ENCODE data around the gene COL2A1. TPM values are rescaled to one million over a fixed set of nuclear protein-coding genes. Genes with fewer than 3 reads are reported as not detected.

COL2A1 gene
- total RNA-seq, 2 donors from 2014 or later: not detected

DNA sequence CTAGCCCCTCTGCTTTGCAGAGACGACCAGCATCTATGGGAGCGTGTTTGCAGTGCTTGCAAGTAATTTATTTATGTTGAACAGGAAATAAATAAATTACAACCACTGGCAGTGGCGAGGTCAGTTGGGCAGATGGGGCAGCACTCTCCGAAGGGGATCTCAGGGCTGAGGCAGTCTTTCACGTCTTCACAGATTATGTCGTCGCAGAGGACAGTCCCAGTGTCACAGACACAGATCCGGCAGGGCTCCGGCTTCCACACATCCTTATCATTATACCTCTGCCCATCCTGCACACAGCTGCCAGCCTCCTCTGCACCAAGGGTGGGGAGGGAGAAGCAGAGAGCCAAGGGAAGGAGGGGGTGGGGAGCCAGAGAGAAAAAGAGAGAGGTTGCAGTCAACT lies 4.5 kb downstream of the COL2A1 start:
- Histone ChIP-seq H3K27me3 (peaks cover 0 to 33% of the 10 kb centered on the region in 2 donors), H3K4me3 (no peak overlapping the region), H3K27ac (no peak overlapping the region), H3K4me1 (peaks cover 42% of the 10 kb centered on the region), H3K36me3 (replicated peaks in 1 of 2; ENCODE audit: insufficient read depth in 1 of 2, low read depth in 2 of 2) (no peaks in the 10 kb centered on the region), H3K9me3 (no peaks in the 10 kb centered on the region)
- no peak for ATAC-seq
- intact Hi-C loops (cut with DNase I): no loop called here
- DNase-seq: no peak
- TF ChIP-seq, protein P1, sequence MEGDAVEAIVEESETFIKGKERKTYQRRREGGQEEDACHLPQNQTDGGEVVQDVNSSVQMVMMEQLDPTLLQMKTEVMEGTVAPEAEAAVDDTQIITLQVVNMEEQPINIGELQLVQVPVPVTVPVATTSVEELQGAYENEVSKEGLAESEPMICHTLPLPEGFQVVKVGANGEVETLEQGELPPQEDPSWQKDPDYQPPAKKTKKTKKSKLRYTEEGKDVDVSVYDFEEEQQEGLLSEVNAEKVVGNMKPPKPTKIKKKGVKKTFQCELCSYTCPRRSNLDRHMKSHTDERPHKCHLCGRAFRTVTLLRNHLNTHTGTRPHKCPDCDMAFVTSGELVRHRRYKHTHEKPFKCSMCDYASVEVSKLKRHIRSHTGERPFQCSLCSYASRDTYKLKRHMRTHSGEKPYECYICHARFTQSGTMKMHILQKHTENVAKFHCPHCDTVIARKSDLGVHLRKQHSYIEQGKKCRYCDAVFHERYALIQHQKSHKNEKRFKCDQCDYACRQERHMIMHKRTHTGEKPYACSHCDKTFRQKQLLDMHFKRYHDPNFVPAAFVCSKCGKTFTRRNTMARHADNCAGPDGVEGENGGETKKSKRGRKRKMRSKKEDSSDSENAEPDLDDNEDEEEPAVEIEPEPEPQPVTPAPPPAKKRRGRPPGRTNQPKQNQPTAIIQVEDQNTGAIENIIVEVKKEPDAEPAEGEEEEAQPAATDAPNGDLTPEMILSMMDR (IDR thresholded peaks at IDR 0.05): no peak
- TF ChIP-seq POLR2A (IDR thresholded peaks at IDR 0.05): no peak
- WGBS, 2 donors: 58 to 61% methylated on average over 9 of the region's 9 CpGs

DNA sequence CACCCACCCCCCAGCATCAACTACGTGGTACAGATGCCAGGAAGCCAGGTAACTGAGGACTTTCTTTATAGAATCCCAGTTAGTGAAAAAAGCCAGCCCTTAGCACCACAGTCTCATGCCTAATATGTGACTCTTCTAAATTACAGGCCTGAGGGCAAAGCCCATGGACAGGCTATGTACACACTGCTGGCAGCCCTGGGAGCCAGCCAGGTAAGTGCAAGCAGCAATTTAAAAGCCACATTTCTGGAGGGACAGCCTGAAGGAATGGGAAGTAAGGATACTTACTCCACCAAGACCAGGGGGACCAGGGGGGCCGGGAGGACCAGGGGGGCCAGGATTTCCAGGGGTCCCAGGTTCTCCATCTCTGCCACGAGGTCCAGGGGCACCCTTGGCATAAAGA lies 7.0 kb downstream of the COL2A1 start:
- Histone ChIP-seq H3K27ac (no peak overlapping the region), H3K4me1 (peaks cover 17% of the 10 kb centered on the region), H3K36me3 (replicated peaks in 1 of 2; ENCODE audit: insufficient read depth in 1 of 2, low read depth in 2 of 2) (no peaks in the 10 kb centered on the region), H3K27me3 (peaks cover 0 to 12% of the 10 kb centered on the region in 2 donors), H3K9me3 (no peaks in the 10 kb centered on the region), H3K4me3 (no peak overlapping the region)
- intact Hi-C loops (cut with DNase I): no loop called here
- ATAC-seq (no peak), DNase-seq (no peak)
- WGBS, 2 donors: 16 to 51% methylated on average over 3 of the region's 3 CpGs
- TF ChIP-seq POLR2A (IDR thresholded peaks at IDR 0.05): no peak
- TF ChIP-seq, protein P1 (IDR thresholded peaks at IDR 0.05): no peak

DNA sequence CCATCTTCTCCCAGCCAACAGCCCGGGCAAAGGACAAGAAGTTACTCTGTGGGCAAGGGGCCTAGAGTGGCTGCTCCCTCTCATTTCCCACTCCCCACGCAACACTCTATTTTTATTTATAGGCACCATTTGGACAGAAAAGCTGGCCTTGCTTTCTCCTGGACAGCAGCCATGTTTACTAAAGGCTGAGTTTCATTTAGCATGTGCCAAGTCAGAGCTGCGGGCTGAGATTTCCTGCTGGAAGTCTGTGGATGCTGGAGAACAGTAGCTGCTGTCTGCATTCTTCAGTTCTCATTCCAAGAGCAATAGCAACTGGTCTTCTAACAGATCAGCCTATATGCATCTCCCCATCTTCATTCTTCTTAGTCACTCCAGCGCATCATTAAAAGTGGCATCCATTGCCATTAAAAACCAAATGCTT lies 8.3 kb downstream of the COL2A1 start:
- peaks cover 4% of the 10 kb centered on the region for H3K4me1 ChIP-seq
- H3K9me3 ChIP-seq: no peaks in the 10 kb centered on the region
- H3K27me3 ChIP-seq: peaks cover 0 to 7% of the 10 kb centered on the region in 2 donors
- intact Hi-C loops (cut with DNase I): no loop called here
- WGBS, 2 donors: 49% methylated on average over 4 of the region's 4 CpGs
- no peak for ATAC-seq
- no peak overlapping the region for H3K4me3 ChIP-seq
- peak in 3 of 4 donors; percentile 44 to 46 (median 45) for DNase-seq
- H3K36me3 ChIP-seq (replicated peaks in 1 of 2; ENCODE audit: insufficient read depth in 1 of 2, low read depth in 2 of 2): no peaks in the 10 kb centered on the region
- H3K27ac ChIP-seq: no peak overlapping the region
- TF ChIP-seq, protein P1 (IDR thresholded peaks at IDR 0.05): no peak
- TF ChIP-seq POLR2A (IDR thresholded peaks at IDR 0.05): no peak

DNA sequence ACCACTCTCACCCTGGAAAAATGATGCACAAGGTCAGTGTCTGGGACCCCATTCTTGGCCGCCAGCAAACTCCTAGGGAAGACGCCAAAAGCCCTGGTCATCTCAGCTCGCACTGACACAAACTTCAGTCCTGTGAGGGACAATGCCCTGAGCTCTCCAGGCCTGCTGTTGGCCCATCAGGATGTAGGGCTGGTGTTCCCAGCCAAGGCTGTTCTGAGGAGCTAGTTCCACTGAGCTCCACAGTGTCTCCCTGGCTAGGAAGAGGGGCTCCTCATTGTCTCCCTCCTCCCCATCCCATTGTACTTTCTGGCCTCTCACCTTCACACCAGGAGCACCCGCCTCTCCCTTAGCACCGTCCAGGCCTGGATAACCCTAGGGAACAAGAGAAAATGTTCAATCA lies 10.8 kb downstream of the COL2A1 start:
- no peaks in the 10 kb centered on the region for H3K9me3 ChIP-seq
- H3K36me3 ChIP-seq (replicated peaks in 1 of 2; ENCODE audit: insufficient read depth in 1 of 2, low read depth in 2 of 2): no peaks in the 10 kb centered on the region
- no peaks in the 10 kb centered on the region for H3K27me3 ChIP-seq
- intact Hi-C loops (cut with DNase I): no loop called here
- DNase-seq (peak in 1 of 4 donors; percentile 4), ATAC-seq (no peak)
- WGBS, 2 donors: 75 to 86% methylated on average over 5 of the region's 5 CpGs
- H3K4me3 ChIP-seq: no peak overlapping the region
- H3K4me1 ChIP-seq: no peaks in the 10 kb centered on the region
- H3K27ac ChIP-seq: no peak overlapping the region
- TF ChIP-seq, protein P1 (IDR thresholded peaks at IDR 0.05): no peak
- no peak for TF ChIP-seq POLR2A (IDR thresholded peaks at IDR 0.05)

DNA sequence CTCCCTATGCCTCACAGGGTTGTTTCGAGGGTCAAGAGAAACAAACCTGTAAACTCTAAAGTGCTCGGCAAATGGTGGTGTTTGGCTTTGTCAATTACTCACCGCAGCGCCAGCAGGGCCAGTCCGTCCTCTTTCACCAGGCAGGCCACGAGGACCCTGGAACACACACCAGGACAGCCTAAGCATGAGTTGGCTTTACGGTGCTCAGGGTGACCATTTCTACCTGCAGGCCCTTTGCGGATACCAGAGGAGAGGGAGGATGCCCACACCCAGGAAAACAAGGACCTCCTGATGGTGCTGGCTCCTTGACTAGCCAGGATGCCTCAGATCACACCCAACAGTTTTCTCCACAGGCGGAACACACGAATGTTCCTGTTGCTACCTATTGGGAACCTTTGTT lies 11.5 kb downstream of the COL2A1 start:
- H3K4me1 ChIP-seq: no peaks in the 10 kb centered on the region
- H3K27me3 ChIP-seq: no peaks in the 10 kb centered on the region
- TF ChIP-seq, protein P1 (IDR thresholded peaks at IDR 0.05): no peak
- no peak for TF ChIP-seq POLR2A (IDR thresholded peaks at IDR 0.05)
- no peaks in the 10 kb centered on the region for H3K36me3 ChIP-seq (replicated peaks in 1 of 2; ENCODE audit: insufficient read depth in 1 of 2, low read depth in 2 of 2)
- intact Hi-C loops (cut with DNase I): no loop called here
- ATAC-seq: no peak
- peak in 1 of 4 donors; percentile 2 for DNase-seq
- no peak overlapping the region for H3K4me3 ChIP-seq
- H3K27ac ChIP-seq: no peak overlapping the region
- H3K9me3 ChIP-seq: no peaks in the 10 kb centered on the region
- 75% methylated on average over 5 to 10 of the region's 10 CpGs for WGBS, 2 donors
